ENCODE results near the gene PIGU.

DNA sequence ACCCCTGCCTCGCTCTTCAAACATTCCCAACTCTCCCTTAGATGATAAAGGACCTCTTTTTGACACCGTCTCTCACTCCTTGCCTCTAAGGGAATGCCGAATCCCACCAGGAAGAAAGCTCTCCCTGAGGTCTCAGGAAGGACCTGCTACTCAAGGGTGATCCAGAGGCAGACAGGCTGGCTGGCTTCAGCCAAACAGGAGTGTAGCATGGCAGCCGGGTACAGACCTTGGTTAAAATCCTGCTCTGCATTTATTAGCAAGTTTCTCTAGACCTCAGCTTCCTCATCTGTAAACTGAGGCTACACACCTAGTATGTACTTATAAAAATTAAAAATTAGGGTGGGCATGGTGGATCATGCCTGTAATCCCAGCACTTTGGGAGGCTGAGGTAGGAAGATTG is 101.1 kb downstream of the PIGU start:
- TF ChIP-seq, protein P1, sequence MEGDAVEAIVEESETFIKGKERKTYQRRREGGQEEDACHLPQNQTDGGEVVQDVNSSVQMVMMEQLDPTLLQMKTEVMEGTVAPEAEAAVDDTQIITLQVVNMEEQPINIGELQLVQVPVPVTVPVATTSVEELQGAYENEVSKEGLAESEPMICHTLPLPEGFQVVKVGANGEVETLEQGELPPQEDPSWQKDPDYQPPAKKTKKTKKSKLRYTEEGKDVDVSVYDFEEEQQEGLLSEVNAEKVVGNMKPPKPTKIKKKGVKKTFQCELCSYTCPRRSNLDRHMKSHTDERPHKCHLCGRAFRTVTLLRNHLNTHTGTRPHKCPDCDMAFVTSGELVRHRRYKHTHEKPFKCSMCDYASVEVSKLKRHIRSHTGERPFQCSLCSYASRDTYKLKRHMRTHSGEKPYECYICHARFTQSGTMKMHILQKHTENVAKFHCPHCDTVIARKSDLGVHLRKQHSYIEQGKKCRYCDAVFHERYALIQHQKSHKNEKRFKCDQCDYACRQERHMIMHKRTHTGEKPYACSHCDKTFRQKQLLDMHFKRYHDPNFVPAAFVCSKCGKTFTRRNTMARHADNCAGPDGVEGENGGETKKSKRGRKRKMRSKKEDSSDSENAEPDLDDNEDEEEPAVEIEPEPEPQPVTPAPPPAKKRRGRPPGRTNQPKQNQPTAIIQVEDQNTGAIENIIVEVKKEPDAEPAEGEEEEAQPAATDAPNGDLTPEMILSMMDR (conservative IDR thresholded peaks at IDR 0.05 in 1 of 2, IDR thresholded peaks at IDR 0.05 in 1 of 2; ENCODE audit: low read depth in 1 of 2, low read length in 2 of 2): no peak
- TF ChIP-seq EZH2 (IDR thresholded peaks at IDR 0.05; ENCODE audit: low read length, missing control alignments): no peak
